HG02970 (cell line): Measurements from ENCODE around the gene KIFC1.

ENCODE experiments used
- ATAC-seq: cut with Tn5 transposase; IDR thresholded peaks from one replicate; pipeline ENCODE4 v1.9.1; 2021; ENCODE audit warnings: mild to moderate bottlenecking, moderate library complexity, moderate number of reproducible peaks; ENCODE audit not compliant: unreplicated experiment, low FRiP score

KIFC1 gene

DNA sequence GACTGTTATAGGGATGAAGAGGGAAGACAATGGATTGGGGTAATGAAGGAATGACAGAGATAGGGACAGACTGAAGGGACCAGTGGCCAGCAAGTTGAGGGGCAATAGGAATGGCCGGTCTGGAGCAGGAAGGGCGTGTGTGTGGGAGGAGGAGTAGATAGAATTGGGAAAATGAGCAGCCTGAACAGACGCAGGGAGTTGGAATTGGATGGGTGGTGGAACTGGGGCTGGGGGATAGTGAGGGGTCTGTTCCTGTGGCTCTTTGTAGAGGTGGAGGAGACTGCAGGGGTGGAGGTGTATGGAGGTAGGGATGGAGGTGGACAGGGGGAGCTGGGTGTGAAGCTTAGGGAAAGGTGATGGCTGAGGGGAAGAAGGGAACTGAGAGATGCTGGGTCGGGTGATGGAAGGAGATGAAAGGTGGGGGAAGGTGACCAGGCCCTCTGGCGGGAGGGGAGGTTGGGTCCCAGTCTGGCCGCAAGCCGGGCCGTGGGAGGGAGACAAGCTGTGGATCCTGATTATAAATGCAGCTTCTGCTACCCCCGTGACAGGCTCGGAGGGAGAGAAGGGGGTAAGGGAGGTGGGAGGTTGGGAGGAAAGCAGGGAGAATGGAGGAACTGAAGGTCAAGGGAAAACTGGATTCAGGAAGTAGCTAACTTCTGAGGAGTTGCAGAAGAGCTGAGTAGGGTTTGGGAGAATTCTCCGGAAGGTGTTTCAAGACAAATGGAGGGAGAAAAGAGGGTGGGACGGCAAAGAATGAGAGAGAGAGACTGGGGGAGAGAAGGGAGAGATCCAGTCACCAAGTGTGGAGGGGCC lies 33.4 kb downstream of the KIFC1 start:
- no peak for ATAC-seq

DNA sequence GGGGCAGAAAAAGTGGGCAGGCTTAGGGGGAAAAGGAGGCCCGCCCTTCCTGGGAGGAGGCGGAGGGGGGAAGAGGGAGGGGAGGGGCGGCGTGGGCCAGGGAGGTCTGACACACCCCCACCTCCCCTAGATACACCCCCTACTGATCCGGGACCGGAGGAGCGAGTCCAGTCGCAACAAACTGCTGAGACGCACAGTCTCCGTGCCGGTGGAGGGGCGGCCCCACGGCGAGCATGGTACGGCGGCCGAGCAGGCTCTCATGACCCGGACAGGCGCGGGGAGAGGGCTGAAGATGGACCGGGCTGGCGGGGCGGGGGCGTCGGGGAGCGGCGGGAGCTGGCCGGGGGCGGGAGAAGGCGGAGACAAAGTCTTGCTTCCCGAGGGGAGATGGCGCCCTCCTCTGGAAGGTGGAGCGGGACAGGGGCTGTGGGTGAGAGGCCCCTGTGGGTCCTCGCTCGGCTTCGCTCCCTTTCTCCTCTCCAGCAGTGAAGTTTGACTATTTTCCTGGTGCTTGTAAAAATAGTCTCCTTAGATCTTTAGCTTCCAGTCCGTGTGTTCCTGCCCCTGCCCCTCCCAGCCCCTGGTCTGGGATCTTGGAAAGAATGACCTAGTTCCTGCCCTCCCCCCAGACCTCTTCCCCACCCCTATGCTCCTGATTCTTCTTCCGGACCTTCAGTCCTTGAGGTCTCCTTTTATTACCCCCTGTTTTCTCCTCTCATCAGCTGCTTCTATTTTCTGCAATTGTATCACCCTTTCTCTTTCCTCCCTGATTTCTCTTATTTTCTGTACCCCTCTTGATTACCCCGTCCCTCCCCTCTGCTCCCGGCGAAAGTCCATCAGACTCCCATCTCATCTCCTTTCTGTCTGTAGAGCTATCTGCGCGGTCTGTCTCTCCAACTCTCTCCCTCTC lies 34.3 kb downstream of the KIFC1 start:
- no peak for ATAC-seq

DNA sequence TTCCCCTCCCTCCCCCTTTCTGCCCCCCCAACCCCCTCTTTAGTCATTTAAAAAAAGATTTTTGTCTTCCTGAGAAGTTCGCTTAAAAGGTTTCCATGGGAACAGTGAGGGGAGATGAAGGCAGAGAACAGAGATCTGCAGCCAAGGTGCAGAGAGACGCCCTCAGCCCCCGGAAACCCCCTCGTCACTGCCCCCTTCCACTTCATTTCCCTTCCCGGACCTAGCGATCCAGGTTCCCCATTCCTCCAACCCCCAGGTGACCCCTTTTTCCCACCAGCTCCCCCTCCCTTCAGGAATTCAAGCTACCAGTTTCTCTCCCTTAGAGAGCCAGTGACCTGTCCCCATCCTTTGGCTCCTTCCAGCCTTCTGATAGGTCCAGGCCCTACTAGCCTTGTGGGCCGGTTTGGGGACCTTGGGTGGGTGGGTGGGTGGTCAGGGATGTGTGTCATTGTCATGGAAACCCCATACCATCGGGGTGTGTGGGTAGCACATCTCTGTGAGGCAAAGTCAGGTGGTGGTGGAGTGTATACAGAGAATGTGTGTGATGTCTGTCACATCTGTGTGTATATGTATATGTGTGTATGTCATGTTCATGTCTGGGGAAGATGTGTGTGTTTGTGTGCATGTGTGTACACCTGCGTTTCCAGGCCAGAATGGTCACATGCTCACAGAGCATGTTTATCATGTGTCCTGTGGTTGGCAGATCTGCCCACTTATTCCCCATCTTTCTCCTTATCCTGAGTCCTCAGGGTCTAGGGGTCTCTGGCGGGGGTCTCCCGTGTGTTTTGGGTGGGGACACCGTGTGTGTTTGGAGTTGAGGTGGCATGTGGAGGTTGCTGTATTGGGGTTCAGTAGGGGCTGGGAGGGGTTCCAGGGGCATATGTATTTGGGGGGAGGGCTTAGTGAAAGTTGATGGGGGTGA lies 35.2 kb downstream of the KIFC1 start:
- ATAC-seq, result no peak

DNA sequence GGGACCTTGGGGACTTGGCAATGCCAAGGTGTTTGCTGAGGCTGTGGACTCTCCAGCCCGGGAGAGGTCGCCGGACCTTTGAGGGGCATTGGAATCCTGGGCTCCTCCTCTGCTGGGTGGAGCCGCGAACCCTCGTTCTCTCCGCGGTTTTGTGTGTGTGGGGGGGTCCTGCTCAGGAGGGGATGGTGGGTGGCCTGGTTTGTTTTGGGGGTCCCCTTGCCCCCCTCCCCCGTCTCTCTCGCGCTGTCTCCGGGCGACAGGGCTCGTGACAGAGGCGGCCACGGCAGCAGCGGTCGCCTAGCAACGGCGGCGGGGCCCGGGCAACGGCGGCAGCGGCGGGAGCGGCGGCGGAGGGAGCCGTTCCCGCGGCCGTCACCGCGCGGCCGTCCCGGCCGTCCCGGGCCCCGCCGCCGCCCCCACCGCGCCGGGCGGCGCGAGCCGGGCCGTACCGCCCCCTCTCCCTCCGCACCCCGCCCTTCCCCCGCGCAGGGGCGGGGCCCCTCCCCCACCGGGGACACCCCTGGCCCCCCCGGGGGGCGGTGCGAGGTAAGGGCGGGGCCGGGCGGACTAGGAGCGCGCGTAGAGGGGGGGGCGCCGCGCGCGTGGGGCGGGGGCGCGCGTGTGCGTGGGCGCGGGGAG lies 36.1 kb downstream of the KIFC1 start:
- ATAC-seq, result no peak

DNA sequence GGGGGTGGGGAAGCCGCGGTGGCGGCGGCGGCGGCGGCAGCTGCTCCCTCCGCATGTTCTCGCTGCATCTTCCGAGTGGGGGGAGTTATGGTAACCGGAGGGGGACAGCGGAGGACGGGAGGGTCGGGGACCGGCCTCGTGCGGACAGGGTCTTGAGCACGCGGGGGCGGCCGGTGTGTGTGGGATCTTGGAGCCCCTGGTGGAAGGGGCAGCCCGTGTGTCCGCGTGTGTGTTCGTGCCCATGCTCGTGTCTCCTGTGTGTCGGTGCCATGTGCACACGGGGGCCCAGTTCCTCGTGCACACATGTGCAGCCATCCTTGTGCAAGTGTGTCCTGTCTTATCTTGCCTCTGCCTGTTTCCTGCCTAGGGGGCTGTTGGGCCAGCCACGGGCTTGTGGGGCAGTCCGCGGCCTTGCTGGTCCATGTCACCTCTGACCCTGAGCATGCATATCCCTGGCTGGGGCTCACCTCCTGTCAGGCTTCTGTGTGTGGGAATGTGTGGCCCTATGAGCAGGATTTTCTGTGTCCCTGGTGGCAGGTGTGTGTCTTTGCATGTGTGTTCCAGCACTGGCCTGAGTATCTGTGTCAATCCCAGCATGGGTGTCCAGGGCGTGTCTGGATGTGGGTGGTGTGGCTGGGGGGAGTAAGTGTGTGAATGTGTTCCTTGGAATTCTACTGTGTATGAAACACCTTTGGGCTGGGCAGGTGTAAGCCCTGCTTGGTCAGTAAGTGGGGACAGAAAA lies 36.8 kb downstream of the KIFC1 start:
- ATAC-seq, result no peak

DNA sequence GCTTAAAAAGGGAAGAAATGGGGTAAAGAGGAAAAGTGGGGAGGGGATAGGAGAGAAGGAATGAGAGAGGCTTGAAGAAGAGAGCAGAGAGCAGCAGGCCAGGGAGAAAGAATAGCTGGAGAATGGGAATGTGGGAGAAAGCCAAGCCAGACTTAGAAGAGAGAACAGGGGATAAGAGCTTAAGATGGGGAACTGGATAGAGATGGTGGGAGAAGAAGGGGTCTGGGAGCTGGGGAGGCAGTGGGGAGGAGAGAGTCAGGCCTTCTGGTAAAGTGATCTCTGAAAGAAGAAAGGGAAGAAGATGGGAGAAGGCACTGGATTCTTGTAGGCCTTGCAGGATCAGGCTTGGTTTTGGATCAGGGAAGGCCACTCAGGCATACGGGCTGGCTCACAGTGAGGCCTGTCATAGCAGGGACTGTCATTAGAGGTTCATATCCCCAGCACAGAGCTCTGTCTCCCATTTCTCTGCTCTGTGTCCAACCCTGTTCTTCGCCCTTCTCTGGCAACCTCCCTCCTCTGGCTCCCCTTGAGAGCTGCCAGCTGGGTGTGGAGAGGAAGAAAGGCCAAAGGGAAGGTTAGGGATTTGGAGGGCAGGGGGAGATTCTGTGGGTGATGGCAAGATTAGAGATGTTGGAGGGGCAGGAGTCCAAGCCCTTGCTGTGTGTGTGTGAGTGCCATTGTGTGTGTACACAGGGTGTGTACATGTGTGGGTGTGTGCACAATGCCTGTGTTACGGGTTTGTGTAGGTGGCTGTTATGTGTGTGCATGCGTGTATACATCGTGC lies 37.5 kb downstream of the KIFC1 start:
- no peak for ATAC-seq

DNA sequence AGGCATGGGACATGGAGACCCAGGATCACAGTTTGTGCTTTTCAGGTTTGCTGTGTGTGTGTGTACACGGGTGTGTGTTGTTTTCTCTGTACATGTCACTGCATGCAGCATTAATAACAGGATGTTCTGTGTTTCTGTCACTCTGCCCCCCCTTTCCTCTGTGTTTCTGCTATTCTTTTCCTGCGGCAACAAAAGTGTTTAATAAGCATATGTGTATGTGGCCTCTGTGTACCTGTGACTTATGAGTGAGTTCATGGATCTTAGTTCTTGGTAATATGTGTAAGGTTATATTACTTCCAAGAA lies 38.1 kb downstream of the KIFC1 start:
- no peak for ATAC-seq

DNA sequence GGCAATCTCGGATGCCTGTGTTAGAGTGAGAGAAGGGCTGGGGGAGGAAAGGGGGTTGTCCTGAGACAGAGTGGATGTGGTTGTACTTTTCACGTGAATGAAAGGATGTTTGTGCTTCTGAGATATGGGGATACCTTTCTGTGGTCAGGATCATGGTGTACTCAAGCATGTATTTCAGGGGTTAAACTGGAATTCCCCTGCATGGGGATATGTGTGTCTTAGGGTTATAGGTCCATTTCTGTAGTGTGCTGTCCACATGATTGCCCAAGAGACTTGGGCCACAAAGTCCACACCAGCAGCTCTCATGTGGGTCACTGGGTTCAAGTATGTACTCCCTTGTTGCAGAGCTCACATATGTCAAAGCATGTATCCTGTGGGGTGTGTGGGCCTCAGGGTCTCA lies 38.7 kb downstream of the KIFC1 start:
- ATAC-seq, result no peak

DNA sequence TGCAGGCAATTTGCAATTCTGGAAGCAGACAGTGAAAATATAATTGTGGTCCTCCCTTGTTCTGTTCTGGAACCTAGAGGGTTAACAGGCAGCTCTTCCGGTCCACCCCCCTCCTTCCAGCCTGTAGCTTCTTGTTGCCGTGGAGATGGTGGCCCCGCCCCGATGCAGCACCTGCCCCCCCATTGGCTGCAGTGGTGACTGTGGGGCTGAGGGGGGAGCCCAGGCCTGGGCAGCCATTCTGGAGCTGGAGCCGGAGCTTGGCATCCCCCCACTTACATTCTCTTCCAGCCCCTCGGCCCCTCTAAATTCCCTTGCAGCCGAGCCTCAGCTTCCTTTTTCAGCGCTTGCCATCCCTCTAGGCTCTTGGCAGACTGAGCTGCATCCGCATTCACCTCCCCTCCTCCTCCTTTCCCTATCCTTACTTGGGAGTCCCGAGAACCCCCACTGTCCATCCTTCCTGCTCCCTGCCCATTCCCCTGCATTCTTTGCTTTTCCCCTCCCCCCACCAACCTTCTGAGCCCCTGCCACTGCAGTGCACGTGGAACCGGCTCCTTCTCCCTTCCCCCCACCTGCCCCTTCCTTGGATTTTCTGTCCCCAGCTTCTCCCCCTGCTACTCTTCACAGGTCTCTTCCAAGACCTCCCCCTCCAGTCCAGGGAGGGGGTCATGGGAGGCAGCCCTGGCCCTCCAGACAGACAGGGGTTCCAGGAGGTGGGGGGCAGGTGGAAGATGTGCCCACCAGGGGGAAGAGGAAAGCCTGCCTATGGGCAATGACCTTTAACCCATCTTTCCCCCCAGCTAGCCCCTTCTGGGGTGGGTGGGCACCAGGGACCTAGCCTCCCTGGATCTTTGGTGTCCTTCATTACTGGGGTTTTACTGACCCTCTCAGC lies 39.6 kb downstream of the KIFC1 start:
- ATAC-seq, result no peak

DNA sequence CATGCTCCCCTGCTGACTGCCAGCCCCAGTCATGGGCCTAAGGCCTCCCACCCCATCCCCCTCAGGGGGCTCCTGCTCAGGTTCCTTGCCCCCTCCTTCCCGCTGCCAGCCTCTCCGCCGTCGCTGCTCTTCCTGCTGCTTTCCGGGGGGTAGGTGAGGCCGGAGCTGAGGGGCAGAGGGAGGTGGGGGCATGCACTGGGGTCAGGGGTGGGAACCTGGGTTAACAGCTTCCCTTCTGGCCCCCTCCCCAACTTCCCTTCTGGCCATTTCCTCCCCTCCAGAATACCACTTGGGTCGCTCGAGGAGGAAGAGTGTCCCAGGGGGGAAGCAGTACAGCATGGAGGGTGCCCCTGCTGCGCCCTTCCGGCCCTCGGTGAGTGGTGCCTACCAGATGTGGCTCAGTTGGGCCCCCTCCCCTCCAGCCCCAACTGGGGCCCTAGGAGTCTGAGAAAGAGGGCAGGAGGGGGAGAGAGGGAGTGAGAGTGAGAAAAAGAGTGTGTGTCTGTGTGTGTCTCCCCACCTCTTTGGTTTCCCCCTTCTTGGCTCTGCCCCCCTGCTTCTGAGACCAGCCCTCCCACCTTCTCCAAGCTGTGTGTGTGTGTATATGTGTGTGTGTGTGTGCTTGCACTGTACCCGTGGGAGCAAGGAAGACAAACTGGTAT lies 40.4 kb downstream of the KIFC1 start:
- ATAC-seq, result no peak

DNA sequence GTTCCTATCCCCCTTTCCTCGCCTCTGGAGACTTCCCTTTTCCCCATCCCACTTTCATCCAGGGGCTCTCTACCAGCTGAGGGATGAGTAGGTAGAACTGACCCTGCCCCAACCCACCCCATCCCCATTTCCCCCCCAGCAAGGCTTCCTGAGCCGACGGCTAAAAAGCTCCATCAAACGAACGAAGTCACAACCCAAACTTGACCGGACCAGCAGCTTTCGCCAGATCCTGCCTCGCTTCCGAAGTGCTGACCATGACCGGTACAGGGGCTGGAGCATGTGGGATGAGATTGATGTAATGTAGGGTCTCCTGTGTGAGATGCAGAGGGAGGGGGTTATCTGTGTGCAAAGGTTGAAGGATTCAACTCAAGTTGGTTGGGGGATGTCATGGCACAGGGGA lies 40.9 kb downstream of the KIFC1 start:
- ATAC-seq, result no peak

DNA sequence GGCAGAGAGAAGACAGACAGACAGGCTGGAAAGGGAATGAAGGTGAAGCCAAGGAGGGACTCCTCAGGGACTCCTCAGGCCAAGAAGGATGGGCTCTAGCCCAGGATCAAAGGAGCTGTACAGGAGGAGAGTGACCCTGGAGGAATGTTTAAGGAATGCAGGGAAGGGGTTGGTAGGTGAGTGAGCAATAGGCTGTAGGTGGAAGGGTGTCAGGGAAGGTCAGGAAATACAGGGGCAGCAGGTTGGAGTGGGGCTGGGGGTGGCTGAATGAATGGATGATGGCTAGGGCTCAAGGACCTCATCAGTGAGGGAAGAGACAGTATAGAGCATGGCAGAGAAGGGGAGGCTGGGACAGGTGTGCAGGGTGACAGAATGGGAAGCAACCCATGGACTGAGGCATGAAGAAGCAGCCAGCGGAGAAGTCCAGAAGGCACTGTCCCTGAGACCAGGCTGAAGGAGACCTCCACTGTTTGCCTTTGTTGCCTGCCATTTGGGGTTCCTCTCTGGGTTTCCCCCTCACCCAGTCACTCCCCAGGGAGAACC lies 41.4 kb downstream of the KIFC1 start:
- no peak for ATAC-seq

DNA sequence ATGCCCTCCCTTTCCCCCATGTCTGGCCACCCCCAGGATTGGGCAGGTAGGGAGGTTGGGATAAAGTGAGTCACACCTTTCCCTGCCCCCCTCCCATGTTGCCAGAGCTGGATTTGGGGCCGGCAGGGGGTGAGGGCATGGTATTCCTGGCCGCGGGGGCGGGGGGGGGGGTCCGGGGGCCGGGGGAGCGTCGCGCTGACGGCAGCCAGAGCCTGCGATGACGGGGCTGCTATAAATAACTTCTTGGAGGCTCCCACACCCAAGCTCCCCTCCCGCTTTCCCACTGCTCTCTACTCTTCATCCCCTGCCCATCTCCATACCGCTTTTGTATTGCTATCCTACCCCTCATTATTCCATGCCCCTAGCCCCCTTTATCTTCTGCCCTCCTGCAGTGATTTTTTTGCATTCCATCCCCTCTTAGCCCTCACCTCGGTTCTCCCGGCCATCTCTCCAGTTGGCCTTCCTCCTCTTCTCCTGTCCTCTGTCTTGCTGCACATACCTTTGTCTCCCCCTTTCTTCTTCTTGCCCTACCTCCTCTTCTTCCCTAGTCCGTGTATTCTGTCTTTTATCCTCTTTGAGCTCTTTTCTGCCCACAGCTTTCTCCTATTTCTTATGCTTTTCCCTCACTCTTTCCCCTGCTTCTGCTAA lies 42.0 kb downstream of the KIFC1 start:
- ATAC-seq, result no peak

DNA sequence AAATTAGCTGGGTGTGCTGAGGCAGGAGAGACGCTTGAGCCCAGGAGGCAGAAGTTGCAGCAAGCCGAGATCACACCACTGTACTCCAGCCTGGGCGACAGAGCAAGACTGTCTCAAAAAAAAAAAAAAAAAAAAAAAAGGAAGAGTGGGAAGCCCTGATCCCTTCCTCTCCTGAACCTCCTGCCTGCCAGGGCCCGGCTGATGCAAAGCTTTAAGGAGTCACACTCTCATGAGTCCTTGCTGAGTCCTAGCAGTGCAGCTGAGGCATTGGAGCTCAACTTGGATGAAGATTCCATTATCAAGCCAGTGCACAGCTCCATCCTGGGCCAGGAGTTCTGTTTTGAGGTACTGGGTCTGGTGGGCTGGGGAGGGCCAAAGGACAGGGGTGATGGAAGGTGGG lies 43.3 kb downstream of the KIFC1 start:
- no peak for ATAC-seq

DNA sequence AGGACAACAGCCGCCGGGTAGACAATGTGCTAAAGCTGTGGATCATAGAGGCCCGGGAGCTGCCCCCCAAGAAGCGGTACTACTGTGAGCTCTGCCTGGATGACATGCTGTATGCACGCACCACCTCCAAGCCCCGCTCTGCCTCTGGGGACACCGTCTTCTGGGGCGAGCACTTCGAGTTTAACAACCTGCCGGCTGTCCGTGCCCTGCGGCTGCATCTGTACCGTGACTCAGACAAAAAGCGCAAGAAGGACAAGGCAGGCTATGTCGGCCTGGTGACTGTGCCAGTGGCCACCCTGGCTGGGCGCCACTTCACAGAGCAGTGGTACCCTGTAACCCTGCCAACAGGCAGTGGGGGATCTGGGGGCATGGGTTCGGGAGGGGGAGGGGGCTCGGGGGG lies 46.0 kb downstream of the KIFC1 start:
- ATAC-seq, result no peak

DNA sequence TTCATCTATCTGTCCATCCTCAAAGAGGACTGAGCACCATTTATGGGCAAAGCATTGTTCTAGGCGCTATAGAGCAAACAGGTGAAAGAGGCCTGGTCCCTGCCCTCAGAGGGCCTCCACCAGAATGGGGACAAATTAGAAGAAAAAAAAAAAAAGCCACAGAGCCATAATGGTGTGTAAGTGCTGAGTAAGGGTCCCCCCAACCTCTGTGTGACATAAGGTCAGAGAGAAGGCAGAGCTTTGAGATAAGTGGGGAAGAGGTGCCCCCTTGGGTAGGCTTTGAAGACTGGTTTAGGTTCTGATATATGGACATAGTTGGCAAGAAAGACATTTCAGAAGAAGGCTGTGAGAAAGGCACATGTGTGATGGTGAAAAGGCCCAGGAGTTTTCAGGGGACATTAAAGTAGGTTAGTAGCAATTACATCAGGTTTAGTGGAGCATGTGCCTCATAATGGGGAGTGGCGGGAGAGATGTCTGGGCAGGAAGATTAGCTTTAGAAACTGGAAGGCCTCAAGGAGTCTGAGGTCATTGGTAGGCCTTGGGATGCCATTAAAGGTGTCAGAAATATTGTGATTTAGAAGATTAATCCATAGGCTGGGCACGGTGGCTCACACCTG lies 47.5 kb downstream of the KIFC1 start:
- no peak for ATAC-seq
